Kidney (tissue), 14 donors: ENCODE results near the gene NLRP14. TPM values are rescaled to one million over a fixed set of nuclear protein-coding genes. Genes with fewer than 3 reads are reported as not detected.

ENCODE experiments used
- DNase-seq, 5 donors: peaks; one replicate each; pipeline ENCODE4 v3.0.0-alpha.2; 2013 to 2020
- FAIRE-seq: peaks from 2 replicates; lab custom pipeline; 2012; peaks lifted over from hg19 to GRCh38; lab: Jason Lieb, UNC
- H3K27ac ChIP-seq, 2 donors: one replicate each; pipeline ENCODE4 v1.7.0; 2013; ENCODE audit warnings: low read depth in 2 of 2, low read length in 2 of 2, inconsistent platforms in 1 of 2
- H3K27me3 ChIP-seq: one replicate; pipeline ENCODE4 v1.7.1; 2013; ENCODE audit warnings: low read length, inconsistent platforms; ENCODE audit not compliant: control insufficient read depth, insufficient read depth
- H3K36me3 ChIP-seq, 3 donors: one replicate each; pipeline versions ENCODE4 v1.7.0 to v1.7.1; 2013; ENCODE audit warnings: low read length in 3 of 3, control low read depth in 1 of 3, inconsistent platforms in 1 of 3; ENCODE audit not compliant: insufficient read depth in 3 of 3, control insufficient read depth in 2 of 3
- H3K4me1 ChIP-seq, 3 donors: one replicate each; pipeline versions ENCODE4 v1.7.0 to v1.7.1; 2013; ENCODE audit warnings: low read length in 3 of 3, inconsistent platforms in 1 of 3, low read depth in 1 of 3; ENCODE audit not compliant: control insufficient read depth in 2 of 3, insufficient read depth in 2 of 3
- H3K4me3 ChIP-seq, 3 donors: one replicate each; pipeline versions ENCODE4 v1.7.0 to v1.8.1; 2013; ENCODE audit warnings: low read length in 3 of 3, control low read depth in 1 of 3, inconsistent platforms in 1 of 3
- H3K9ac ChIP-seq, 3 donors: one replicate each; pipeline versions ENCODE4 v1.7.0 to v1.7.1; 2013; ENCODE audit warnings: low read length in 3 of 3, control low read depth in 1 of 3, inconsistent platforms in 1 of 3
- H3K9me3 ChIP-seq, 3 donors: one replicate each; pipeline versions ENCODE4 v1.7.0 to v1.7.1; 2013; ENCODE audit warnings: low read length in 3 of 3, control low read depth in 1 of 3, inconsistent platforms in 1 of 3; ENCODE audit not compliant: control insufficient read depth in 2 of 3, insufficient read depth in 1 of 3
- CTCF ChIP-seq: IDR thresholded peaks from 3 replicates; pipeline ENCODE4 v1.5.1; 2012; ENCODE audit warnings: mild to moderate bottlenecking, moderate library complexity, borderline replicate concordance; ENCODE audit not compliant: insufficient read depth; ENCODE audit errors: extremely low read depth
- intact Hi-C: fragments of 100-400 bp; cut with DNase I; formaldehyde crosslinking; loops from one replicate; pipeline ENCODE4 v1.11.1; 2022
- polyA plus RNA-seq: library from polyadenylated mRNA; stranded (reverse); fragments of 350-450 nt; fragmentation: Illumina TruSeq; extraction: RNeasy Lipid Tissue Mini Kit (QIAGEN cat#74804); gene quantifications from one replicate; pipeline ENCODE4 v1.2.3, GENCODE V29; 2014; ENCODE audit warnings: low read depth, low replicate concordance; ENCODE audit not compliant: insufficient read depth
- total RNA-seq: library from RNA; stranded (reverse); fragmentation: NEBNext Ultra II Directional; extraction: Animal tissue kit (Norgen Biotek cat#: 25700); gene quantifications from one replicate; pipeline ENCODE4 v1.2.1, GENCODE V29; 2021
- donor health status: control.
- donor health status: control.
- donor health status: control.
- donor health status: control.
- donor health status: control.
- donor health status: DM: yes; HTN: yes; CAD: no.
- donor health status: Normal renal cell carcinoma (clear cell type).

Gene NLRP14
- total and polyA plus RNA-seq, 2 donors from 2014 or later: 0.28 to 0.47 TPM

- FAIRE-seq (no peak), DNase-seq (no peak)
- Histone ChIP-seq H3K4me1 (peaks cover 0 to 9% (median 2%) of the 10 kb centered on the region in 3 donors), H3K9ac (no peak overlapping the region), H3K27ac (no peak overlapping the region), H3K36me3 (no peaks in the 10 kb centered on the region), H3K9me3 (no peaks in the 10 kb centered on the region), H3K27me3 (no peaks in the 10 kb centered on the region), H3K4me3 (no peak overlapping the region)
- intact Hi-C loops: no loop called here
- no peak for TF ChIP-seq CTCF
Observed at GRCh38 chr11:7034019-7034418, 13.7 kb downstream of the NLRP14 start.

GRCh38 chr11:7046474-7047175 lies 26.3 kb downstream of the NLRP14 start:
- no peak for DNase-seq
- Histone ChIP-seq H3K27ac (no peak overlapping the region), H3K4me3 (no peak overlapping the region), H3K9me3 (no peaks in the 10 kb centered on the region), H3K27me3 (no peaks in the 10 kb centered on the region), H3K4me1 (no peaks in the 10 kb centered on the region), H3K9ac (no peak overlapping the region), H3K36me3 (no peaks in the 10 kb centered on the region)
- intact Hi-C loops: no loop called here
- no peak for TF ChIP-seq CTCF
- no peak for FAIRE-seq

GRCh38 chr11:7050191-7050590 lies 29.9 kb downstream of the NLRP14 start:
- no peaks in the 10 kb centered on the region for H3K27me3 ChIP-seq
- DNase-seq (no peak), FAIRE-seq (no peak)
- no peak overlapping the region for H3K4me3 ChIP-seq
- no peak overlapping the region for H3K9ac ChIP-seq
- intact Hi-C loops: no loop called here
- H3K9me3 ChIP-seq: no peaks in the 10 kb centered on the region
- H3K4me1 ChIP-seq: no peaks in the 10 kb centered on the region
- TF ChIP-seq CTCF: no peak
- H3K36me3 ChIP-seq: no peaks in the 10 kb centered on the region
- no peak overlapping the region for H3K27ac ChIP-seq
